Measurements from ENCODE around the gene PCBP3. TPM values are rescaled to one million over a fixed set of nuclear protein-coding genes. Genes with fewer than 3 reads are reported as not detected.

PCBP3 gene
- total RNA-seq, 1 experiment from 2014 or later = not detected

DNA sequence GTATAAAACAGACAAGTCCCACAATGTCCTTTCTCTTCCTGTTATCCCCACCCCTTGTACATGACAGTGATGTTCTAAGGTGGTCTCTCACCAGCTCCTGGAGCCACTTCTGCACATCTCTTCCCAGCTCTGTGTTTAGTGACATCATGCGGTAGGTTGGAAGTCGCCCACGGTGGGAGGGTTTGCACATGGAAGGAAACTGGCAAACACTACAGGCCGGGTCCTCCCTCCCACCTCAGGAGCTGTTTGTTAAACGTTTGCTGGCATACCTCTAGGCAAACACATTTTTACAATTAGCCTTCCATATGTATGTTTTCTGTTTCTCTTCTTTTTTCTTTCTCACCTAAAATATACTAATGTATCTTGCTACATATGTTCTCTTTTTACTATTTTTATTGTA, 107.4 kb downstream of the PCBP3 start:
- no peak for DNase-seq (ENCODE audit: low spot score)

DNA sequence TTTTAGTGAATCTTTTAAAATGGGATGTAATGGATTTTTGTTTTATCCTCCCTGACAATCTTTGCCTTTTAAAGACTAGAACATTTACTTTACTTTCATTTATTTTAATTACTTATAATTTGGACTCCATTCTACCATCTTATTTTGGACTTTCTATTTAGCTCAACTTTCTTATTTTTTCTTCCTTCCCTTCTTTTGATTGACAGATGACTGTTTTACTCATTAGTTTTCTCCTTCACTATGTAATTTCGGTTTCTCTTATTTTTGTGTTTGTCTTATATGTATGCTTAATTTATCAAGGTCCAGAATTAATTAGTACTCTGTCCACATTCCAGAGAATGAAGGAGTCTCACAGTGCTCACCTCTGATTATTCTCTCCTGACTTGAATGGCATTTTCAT, 109.9 kb downstream of the PCBP3 start:
- DNase-seq (ENCODE audit: low spot score) = no peak

DNA sequence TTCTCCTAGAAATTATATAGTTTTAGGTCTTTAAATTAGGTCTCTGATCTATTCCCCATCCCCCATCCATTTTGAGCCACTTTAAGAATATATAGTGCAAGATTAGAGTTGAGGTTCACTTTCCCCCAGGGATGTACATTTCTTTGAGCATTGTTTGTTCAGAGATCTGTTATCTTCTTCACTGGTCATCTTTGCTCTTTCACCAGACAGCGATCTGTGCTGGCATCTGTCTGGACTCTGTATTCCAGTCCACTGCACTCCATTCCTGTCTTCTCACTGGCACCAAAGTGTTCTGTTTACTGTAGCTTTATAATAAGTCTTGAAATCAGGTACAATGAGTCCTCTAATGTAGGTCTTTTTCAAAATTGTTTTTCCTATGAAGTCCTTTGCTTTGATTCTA, 112.5 kb downstream of the PCBP3 start:
- DNase-seq (ENCODE audit: low spot score) = no peak

DNA sequence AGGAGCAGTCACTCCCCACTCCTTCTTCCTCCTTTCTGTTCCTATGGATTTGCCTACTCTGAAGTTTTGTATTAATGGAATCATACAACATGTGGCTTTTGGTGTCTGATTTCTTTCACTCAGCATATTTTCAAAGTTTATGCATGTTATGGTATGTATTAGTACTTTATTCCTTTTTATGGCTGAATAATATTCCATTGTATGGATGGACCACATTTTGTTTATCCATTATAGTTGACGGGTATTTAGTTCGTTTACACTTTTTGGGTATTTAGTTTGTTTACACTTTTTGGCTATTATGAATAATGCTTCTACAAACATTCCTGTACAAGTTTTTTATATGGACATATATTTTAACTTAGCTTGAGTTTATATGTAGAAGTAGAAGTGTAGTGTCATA, 113.1 kb downstream of the PCBP3 start:
- no peak for DNase-seq (ENCODE audit: low spot score)

DNA sequence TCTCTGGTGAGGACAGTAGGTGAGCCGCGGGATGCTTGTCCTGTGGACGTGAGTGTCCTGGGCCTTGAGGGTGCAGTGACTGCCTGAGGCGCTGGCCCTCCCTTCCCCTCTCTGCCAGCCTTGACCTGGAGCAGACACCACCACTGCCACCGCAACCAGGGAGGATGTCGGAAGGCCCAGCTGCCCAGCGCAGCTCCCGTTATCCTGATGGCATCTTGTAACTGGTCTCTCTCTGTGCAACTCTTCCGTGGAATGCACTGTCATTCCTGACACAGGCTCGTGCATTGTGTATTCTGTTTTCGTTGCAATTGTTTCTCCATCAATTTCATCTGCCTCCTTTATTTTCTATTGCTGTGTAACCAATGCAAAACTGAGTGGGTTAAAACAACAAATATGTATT, 118.2 kb downstream of the PCBP3 start:
- no peak for DNase-seq (ENCODE audit: low spot score)

DNA sequence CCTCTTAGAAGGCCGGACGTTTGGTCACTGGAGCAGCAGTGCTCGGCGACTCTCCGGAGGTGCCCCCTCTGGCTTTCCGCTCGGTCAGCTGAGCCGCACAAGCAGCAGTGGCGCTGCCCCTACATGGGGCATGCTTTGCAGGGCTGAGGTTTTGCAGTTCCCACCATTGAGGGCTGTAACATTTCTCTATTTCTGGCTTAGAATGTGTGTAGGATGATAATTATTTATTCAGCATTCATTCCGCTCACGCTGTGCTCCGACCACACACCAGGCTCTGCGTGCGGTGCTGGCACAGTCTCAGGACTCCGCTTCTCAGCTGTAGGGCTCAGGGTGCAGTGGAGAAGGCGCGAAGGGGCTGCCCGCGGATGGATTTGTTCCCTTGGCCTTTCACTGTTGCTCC, 119.5 kb downstream of the PCBP3 start:
- no peak for DNase-seq (ENCODE audit: low spot score)

DNA sequence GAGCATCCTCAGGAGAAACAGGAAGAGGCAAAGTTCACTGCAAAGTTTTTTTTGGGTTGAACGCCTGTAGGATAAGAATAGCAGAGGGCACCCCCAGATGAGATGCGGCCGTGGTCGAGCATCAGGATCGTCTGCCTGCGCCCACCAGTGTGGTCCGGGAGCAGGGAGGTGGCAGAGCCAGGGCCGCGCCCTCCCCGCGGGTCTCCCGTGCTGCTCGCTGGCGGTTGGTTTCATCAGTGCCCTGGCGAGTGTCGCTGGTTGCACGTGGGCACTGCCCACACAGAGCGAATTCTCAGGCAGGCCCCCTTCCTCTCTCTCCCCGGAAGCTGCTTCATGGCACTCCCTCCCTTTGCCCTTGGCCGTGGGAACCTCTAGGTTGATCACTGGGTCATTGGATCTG, 120.0 kb downstream of the PCBP3 start:
- no peak for DNase-seq (ENCODE audit: low spot score)

DNA sequence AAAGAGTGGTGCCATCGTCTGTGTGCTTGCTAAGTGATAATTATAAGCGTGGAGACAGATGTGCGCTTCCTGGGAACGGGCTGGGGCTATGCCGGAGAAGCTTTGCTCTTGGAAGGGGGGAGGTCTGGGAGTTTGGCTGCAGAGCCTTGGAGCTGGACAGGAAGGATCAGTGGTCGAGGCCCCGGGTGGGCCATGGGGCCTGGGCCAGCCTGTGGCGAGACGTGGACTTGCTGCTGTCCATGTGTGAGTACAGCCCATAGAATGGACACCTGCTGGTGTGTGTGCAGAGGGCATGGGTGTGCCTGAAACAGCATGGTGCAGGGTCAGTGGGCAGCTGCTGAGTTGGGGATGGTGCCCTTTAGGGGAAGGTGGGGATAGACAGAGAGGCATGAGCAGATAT, 121.3 kb downstream of the PCBP3 start:
- DNase-seq (ENCODE audit: low spot score) = no peak

DNA sequence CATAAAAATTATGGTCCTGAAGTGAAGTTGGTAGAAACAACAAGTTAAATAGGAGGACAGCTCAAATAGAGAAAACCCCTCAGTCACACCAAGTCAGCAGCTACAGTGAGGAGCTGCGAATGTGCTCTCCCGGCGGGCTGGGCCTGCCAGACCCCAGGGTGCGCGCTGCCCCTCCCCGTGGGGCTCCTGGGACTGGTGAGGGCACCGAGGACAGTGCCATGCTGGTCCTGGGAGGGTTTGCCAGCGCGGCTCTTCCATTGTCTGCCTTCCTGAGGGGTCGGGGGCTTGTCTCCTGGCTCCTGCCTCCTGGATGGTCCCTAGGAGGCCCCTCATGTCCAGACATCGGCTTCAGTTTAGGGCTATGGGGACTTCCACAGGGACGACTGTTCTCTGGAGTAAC, 121.8 kb downstream of the PCBP3 start:
- no peak for DNase-seq (ENCODE audit: low spot score)

DNA sequence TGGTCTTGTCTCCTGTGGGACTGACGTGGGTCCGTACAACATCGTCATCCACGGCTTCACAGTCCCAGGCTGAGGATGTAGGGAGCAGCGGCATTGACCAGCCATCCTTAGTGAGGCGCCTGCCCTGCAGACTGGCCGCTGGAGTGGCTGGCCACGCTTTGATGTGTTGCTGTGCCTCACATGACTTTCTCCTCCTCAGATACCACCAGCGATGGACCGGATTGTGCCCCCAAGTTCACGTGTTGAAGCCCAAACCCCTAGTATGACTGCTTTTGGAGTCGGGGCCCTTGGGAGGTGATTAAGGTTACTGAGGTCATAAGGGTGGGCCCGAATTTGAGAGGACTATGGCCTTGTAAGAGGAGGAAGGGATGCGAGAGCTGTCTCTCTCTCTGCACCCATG, 122.5 kb downstream of the PCBP3 start:
- no peak for DNase-seq (ENCODE audit: low spot score)

DNA sequence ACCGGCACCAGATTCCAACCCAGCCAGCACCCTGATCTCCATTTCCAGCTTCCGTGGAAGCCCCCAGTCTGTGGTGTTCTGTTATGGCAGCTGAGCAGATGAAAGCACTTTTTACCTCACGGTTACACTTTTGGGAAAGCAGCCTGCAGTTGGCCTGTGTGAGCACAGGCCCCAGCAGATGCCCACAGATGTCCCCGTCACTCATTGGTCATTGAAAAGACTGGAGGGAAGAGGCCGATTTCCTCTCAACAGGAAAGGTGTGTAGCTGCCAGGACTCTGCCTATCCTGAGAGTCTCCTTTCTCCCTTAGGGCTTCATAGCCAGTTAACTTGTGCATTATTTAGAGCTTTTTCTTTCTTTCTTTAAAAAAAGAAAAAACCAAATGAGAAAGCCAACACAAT, 123.0 kb downstream of the PCBP3 start:
- no peak for DNase-seq (ENCODE audit: low spot score)

DNA sequence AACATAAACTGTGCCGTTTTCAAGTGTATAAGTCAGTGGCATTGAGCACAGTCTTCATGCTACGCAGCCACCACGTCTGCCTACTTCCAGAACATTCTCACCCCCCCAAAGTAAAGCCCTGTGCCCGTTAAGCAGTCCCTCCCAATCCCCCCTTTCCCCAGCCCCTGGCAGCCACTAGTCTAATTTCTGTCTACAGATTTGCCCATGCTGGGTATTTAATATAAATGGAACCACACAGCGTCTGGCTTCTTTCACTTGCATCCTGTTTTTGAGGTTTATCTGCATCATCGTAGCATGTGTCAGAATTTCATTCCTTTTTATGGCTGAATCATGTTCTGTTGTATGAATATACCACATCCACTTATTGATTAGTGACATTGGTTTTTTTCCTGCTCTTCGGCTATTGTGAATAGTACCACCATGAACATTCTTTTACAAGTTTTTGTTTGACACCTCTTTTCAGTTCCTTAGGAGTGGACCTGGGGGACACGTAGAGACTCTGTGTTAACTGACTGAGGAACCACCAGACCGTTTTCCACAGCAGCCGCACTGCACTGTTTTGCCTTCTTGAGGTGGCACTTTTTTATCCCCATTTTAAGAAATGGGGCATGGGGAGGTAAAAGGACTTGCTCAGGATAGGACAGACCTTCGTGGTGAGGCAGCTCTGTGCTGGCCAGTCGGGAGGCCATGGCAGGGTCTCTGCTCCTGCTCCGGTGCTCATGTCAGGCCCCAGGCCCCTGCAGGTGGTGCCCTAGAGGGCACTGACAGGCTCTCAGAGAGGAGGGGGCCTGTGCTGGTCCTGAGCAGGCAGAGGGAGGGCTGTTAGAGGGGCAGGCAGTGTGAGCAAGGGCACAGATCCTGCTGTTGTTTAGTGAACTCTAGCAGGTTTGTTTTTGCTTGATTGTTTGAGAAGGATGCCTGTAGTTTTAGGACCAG, 123.8 kb downstream of the PCBP3 start:
- DNase-seq (ENCODE audit: low spot score) = no peak

DNA sequence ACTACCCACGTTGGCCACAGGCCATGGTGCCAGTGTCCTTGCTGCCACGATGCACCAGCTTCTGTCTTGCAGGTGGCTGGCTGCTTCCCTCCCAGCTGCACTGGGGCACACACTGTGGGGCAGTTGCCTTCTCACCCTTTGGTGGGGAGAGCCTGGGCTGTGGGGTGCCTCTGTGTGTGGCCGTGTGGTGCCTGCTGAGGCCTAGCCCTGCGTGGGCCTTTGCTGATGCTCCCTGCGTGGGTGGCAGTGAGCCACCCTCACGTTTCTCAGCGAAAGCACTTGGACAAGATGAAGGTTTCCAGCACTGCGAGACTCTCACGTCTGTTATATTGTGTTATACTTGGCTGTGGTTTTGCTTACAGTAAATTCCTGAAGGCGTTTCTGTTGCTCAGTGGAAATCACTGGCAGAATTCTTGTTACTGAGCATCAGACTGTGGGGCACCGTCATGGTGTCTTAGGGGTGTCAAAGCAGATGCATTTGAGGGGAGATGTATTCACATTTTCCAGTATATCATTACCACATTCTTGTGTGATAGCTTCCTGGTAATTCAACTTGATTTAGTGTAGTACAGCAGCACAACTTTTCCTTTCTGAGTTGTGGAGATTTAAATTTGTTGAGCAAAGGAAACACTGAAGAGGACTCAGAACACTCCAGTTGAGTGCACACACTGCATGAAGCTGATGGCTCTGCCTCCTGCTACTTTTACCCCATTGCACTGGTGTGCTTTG, 124.7 kb downstream of the PCBP3 start:
- no peak for DNase-seq (ENCODE audit: low spot score)

DNA sequence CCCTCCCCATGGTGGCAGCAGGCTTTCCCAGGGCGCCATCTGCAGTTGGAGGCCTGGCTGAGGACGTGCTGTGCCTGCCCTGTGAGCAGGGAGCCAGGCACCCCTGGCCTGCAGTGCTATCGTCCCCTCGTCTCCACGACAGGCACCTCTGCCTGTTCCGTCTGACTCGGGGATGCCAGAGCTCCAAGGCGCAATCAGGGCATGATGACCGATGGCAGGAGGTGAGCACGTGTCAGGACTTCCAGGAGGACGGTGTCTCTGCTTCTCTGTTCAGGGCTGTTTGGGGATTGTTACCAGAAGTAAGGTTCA, 125.2 kb downstream of the PCBP3 start:
- no peak for DNase-seq (ENCODE audit: low spot score)

DNA sequence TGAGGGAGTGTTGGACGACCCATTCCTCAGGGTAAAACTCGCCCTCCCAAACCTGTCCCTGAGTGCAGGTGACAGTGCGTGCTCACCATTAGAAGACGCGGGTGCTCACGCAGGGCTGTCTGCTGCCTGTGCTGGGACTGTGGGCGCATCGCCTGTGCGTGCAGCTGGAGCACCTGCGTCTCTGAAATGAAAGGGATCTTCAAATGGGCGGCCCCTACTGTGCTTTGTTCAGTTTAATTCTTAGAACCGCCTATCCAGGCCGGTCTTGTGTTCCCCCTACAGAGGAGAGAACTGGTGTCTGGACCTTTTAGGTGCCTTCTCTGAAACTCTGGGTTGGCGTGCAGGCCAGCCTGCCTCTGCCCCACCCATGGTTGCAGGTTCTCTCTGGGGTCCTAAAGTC, 125.8 kb downstream of the PCBP3 start:
- no peak for DNase-seq (ENCODE audit: low spot score)

DNA sequence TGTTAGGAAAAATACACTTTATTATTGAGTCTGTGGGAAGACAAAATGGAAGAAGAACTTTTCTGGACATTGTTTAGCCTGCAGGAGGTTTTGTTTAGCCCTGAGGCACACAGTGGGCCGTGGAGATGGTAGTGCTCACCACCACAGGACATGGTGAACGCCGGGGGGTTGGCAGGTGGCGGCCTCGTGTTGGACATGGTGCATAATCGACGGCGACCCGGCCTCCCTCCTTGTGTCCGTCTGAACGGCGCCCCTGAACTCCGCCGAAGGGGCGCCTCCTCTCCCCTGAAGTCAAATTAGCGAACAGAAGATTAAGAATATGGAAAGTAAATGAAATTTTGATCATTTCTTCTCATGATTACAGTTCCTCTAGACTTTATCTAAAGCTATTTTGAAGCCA, 126.4 kb downstream of the PCBP3 start:
- DNase-seq (ENCODE audit: low spot score) = no peak

DNA sequence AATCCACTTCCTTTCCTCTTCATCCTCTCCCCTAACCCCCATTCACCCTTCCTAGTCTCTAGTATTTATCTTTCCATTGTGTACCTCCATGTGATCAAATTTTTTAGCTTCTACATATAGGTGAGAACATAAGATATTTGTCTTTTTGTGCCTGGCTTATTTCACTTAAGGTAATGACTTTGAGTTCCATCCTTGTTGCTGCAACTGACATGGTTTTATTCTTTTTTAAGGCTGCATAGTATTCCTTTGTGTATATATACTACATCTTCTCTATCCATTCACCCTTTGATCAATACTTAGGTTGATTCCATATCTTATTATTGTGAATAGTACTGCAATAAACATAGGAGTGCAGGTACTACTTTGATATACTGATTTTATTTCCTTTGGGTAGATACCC, 128.7 kb downstream of the PCBP3 start:
- no peak for DNase-seq (ENCODE audit: low spot score)

DNA sequence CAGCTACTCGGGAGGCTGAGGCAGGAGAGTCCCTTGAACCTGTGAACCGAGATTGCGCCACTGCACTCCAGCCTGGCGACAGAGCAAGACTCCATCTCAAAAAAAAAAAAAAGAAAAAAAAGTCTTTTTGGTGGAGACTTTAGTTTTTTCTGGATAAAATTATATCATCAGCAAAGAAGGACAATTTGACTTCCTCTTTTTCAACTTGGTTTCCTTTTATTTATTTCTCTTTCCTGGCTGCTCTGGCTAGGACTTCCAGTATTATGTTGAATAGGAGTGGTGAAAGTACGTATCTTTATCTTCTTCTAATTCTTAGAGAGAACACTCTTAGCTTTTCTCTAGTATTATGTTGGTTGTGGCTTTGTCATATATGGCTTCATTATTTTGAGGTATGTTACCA, 130.8 kb downstream of the PCBP3 start:
- DNase-seq (ENCODE audit: low spot score) = no peak

DNA sequence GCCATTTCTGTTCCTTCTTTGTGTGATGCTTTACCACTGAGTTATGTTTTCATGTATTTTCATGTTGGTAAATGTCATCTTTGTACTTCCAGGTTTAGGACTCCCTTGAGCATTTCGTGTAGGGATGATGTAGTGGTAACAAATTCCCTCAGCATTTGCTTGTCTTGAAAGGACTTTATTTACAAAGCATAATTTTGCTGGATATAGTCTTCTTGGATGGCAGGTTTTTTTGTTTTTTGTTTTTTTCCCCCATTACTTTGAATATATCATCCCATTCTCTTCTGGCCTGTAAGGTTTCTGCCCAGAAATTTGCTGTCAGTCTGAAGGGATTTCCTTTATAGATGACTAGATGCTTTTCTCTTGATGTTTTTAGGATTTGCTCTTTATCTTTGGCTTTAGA, 133.4 kb downstream of the PCBP3 start:
- DNase-seq (ENCODE audit: low spot score) = no peak

DNA sequence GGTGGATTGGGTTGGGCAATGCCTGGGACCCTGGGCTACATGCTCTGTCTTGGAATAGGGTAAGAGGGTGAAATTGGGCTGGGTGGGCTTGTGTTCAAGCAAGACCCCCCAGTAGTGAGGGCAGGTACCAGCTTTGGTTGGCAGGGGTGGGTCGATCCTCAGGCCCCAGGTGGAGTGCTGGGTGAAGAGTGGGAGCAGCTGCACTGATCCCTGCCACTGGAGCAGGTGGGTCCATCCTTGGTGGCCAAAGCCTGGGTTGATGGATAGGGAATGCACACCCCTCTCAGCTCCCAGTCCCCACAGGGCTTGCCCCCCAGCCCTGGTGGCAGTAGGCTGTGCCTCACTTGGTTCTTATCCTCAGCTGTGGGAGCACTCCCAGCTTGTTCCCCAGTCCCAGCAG, 135.2 kb downstream of the PCBP3 start:
- no peak for DNase-seq (ENCODE audit: low spot score)

DNA sequence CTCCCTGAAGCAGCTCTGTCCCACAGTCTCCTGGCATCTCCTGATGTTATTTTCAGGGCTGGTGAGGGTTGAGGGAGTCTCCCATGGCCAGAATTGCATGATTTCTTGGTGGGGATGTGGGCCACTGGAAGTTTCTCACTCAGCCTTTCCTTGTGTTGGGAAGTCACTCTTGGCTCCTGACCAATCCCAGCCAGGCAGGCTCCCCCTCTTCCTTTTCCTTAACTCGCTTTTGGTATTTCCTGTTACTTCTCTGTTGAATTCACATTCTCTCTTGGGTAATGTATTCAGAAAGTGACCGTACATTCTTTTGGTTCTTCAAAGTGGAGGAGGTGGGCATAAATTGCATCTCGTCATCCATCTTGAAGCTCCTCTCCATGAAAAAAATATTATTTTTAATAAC, 135.7 kb downstream of the PCBP3 start:
- no peak for DNase-seq (ENCODE audit: low spot score)

DNA sequence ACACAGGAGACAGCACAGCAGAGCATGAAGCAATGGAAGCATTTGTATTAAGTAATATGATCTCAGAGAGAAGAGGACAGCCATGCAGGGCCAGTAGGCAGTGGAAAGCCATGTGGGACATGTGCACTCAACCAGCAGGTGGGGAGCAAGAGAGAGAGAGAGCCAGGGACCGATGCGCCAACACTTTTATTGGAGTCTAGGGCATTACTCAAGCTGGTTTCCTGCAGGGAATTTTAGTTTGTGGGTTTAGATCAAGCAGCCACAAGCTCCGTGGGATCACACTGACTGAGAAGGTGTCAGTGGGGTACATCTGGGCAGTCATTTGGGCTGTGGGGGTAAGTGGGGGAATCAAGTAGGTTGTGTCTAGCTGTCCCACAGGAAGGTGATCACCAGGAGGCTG, 137.1 kb downstream of the PCBP3 start:
- no peak for DNase-seq (ENCODE audit: low spot score)

DNA sequence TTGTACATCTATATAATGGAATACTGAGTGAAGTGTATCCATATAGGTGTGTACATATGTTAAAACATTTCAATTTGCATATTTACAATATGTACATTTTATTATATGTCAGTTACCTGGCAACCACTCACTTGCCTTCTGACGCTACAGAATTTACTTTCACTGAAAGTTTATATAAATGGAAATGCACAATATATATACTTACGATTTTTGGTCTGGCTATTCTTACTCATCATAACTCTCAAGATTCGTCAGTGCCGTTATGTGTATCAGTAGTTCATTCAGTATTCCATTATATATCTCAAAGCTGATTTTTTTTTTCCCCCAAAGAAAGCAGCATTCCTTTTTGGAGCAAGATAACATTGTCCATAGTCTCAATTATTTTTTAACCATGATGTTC, 138.2 kb downstream of the PCBP3 start:
- DNase-seq (ENCODE audit: low spot score) = no peak
